ENCODE results near the gene TES.

GRCh38 chr7:116242178-116242577 is 31.8 kb downstream of the TES start:
- TF ChIP-seq CTCF (IDR thresholded peaks at IDR 0.05) (no peak), POLR2A (IDR thresholded peaks at IDR 0.05) (no peak)

Data from right lobe of liver (tissue), 4 donors.